HG03571 (cell line): ENCODE results near the gene RTL5.
"Not testable (repeated sequence)": the region's sequence is repeated elsewhere in the genome, so short reads cannot be mapped to it uniquely, and the experiment has no call there.

ENCODE experiments used
- ATAC-seq: cut with Tn5 transposase; IDR thresholded peaks from one replicate; pipeline ENCODE4 v1.9.1; 2021; ENCODE audit not compliant: unreplicated experiment

RTL5 gene

DNA sequence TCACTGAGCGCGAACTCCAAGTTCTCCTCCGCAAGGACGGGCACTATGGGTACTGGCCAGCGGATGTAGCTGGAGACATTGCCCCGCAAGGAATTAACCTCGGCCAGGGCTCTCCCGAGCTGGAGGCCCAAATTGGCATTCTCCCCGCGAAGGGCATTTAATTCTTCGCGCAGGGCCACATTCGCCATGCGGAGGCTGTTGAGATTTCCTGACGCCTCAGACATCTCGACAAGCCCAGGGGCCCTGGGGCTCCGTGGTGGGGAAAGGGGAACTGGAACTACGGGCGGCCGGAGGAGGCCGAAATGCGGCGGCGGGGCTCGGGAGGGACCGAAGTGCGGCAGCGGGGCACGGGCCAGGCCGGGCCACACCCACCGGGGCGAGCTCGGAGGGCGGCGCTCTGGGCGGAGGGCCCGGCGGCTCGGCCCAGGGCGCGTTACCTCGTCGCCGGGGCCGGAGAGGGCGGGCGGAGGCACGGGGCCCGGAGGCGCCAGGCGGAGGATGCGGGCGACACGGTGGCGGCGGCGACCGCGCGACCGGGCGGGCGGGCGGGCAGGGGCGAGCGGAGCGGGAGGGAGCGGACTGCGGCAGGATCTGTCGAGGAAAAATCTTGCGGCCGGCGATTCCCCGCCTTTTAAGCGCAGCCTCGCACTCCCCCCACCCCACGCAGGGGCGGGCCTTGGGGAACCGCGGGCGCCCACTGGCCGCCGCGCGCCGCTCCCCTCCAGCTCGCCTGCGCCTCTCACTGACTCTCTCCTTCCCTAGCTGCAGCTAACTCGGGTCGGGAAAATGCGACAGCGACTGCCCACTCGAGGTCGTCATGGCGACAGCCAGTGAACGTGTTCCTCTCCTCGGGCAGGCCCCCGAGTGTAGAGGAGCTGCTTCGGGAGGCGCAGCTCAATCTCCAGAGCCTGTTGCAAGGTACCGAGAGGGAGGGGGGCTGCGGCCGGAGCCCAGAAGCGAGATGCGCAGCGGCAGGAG, at the start of gene RTL5:
RTL5 (minus strand) TSS at position 599 of the 978 bp plus-strand sequence.
- ATAC-seq = no peak

DNA sequence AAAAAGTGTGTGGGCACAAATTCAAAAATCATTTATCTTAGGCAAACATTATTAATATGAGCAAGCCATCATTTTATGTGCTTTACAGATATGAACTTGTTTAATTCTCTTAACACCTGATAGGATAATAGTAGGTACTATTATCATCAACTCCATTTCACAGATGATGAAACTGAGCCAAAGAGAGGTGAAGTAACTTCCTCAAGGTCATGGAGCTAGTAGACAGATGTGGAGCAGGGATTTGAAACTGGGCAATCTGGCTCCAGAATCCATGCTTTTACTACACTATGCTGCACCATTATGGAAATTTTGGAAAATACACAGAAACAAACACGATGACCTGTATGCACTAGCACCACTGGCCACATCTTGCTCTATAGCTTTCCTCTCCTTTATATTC, 48.8 kb upstream of the RTL5 start:
- ATAC-seq = no peak

DNA sequence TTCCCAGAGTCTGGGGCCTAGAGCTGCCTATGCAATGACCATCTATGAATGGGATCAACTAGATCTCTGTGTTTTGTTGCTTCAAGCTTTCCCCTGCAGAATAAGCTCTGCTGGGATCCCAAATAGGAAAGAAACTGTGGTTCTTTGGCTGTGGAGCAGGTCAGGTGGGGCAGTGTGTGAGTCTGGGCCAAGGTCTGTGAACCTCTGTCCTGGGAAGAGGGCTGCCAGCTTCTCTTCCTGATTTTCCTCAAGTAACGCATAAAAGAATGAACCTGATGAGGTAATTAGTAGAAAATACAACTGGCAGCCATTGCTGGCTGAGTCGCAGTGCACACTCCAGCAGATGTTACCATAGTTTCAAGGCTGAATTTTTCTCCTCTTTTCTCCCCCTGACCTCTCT, 45.3 kb upstream of the RTL5 start:
- ATAC-seq = no peak

DNA sequence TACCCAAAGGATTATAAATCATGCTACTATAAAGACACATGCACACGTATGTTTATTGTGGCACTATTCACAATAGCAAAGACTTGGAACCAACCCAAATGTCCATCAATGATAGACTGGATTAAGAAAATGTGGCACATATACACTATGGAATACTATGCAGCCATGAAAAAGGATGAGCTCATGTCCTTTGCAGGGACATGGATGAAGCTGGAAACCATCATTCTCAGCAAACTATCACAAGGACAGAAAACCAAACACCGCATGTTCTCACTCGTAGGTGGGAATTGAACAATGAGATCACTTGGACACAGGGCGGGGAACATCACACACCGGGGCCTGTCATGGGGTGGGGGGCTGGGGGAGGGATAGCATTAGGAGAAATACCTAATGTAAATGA, 44.6 kb upstream of the RTL5 start:
- ATAC-seq = not testable (repeated sequence)

DNA sequence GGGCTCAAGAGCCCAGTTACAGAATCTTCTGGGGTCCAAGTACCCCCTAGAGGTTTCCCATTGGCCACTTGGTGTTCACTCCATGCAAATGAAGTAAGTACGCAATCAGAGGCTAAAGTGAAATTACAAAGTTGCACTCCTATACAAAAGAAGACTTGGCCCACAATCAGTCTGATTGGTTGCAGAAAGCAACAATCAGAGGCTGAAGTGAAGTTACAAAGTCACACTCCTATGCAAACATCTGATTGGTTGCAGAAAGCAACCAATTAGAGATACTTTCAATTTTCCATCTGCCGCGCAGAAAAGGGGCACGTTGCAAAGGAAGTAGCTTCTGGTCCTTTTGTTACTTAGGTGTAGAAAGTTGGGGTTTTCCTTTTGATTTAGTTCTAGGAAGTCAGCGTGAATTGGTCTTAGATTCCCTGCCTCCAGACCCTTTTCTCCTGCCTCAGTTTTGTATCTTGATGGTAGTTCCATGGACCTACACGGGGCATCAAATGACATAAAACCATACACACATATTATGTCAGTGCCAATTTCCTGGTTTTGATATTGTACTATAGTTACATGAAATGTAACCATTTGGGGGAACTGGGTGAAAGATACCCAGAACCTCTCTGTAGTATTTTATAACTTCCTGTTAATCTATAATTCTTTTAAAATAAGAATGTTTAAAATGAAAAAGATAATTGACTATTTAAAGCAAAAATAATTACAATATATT, 37.5 kb upstream of the RTL5 start:
- ATAC-seq = no peak

DNA sequence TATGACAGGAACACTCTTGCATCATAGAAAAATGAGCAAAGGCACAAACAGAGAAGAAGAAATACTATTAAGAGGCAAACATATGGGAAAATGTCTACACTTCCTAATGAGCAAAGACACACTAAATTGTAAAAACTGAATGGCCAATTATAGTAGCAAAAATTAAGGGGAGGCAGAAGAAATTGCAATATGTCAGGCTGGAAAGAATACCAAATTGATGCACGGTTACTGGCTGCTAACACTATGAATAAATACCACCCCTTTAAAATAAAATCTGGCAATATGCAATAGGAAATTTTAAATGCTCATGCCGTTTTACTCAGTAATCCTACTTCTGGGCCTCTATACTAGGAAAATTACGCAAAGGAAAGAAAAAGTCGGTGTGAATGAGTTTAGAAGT, 33.8 kb upstream of the RTL5 start:
- ATAC-seq = no peak

DNA sequence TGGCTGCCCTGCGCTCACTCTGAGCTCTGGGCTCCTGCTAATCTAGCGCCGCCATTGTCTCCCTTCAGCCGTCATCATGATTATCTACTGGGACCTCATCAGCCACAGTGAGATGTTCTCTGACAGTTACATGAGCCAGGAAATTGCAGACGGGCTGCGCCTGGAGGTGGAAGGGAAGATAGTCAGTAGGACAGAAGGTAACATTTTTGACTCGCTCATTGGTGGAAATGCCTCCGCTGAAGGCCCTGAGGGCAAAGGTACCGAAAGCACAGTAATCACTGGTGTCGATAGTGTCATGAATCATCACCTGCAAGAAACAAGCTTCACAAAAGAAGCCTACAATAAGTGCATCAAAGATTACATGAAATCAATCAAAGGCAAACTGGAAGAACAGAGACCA, 28.1 kb upstream of the RTL5 start:
- no peak for ATAC-seq

DNA sequence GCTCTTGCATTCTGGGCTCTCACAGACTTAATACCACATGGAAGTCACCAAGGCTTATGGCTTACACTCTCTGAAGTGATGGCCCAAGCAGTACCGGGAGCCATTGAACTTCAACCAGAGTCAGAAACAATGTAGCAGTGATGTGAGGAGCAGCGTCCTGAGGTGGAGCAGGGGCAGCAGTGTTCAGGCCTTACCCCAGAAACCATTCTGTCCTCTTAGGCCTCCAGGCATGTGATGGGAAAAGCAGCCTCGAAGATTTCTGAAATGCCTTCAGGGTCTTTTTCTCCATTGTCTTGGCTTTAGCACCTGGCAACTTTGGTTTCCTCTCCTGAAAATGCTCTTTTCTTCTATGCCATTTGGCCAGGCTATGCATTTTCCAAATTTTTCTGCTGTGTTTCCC, 27.1 kb upstream of the RTL5 start:
- no peak for ATAC-seq

DNA sequence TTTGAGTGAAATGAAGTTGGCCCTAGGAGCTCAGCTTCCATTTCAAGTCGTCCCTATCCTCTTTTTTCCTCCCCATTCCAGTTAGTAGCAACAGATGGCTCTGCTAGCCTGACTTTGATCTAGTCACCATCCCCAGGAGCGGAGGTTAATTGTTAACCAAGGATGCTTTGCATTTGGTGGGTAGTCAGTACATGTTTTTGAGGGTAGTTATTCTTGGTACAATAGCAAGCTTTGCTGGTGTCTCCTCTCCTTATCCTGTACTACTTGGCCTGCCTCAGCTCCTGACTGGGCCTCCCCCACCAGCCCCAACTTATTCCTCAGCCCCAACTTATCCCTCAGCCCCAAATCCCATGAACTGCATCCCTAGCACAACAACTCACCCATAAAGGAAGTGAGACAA, 14.8 kb upstream of the RTL5 start:
- ATAC-seq = no peak

DNA sequence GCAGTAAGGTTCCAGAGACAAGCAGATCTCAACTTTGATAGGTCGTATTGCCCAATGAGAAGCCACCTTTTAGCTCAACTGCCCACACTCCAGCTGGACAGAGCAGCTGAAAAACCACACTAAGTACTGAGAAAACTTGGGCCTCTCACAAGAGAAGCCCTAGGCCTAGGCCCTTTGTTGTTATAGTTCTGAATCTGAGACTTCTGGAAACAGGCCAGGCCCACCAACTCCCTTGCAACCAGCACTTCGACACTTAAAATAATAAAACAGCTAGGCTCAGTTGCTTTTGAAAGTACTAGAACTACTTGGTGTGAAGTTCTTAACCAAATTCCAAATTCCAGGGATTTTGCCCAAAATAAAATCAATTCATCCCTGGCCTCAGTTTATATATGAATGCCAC, 13.5 kb upstream of the RTL5 start:
- no peak for ATAC-seq

DNA sequence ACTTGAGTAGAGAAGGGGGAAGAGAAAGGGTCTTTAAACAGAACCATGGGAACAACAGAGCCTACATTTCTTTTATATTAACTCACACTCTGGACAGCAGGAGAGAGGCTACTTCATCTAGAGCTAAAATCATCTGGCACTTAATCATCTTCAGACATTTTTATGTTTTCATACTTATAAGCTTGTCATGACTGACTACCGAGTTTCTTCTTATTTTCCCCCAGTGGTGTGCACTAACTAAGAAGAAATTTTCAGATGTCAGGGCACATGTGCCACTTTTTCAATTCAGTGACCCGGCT, 11.8 kb upstream of the RTL5 start:
- ATAC-seq = no peak

DNA sequence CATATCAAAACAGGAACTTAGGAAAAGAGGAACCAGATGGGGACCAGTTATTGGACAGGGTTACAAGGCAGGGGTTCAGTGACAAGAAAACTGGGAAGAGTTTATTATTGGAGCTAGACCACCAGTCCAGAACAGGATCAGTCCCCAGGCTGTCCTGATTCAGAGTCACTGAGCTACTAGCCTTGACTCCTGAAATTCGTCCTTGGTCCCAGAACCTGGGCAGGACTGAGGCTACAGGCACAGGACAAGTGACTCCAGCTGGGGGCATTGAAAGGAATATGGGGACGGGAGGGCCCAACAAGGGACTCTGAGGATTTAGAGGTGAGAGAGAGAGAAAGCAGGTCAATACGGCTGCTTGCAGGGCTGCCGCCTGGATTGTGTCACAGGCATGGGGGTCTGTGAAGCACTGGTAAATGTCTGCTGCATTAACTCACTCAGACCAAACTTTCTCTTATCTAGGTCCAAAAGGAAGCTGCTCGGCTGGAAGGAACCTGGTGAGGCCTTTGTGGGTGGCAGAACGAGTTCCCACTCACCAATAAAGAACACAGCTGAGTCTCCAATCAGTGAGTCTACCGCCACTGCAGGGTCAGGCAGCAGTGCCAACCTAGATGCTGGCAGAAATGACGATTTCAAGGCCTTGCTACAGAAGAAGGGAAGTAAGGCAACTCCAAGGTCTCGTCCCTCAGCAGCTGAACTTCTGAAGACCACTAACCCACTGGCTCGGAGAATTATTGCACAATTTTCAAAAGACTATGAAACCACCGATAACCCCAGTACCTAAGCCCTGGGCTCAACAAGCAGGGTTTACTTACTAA, 11.3 kb upstream of the RTL5 start:
- no peak for ATAC-seq

DNA sequence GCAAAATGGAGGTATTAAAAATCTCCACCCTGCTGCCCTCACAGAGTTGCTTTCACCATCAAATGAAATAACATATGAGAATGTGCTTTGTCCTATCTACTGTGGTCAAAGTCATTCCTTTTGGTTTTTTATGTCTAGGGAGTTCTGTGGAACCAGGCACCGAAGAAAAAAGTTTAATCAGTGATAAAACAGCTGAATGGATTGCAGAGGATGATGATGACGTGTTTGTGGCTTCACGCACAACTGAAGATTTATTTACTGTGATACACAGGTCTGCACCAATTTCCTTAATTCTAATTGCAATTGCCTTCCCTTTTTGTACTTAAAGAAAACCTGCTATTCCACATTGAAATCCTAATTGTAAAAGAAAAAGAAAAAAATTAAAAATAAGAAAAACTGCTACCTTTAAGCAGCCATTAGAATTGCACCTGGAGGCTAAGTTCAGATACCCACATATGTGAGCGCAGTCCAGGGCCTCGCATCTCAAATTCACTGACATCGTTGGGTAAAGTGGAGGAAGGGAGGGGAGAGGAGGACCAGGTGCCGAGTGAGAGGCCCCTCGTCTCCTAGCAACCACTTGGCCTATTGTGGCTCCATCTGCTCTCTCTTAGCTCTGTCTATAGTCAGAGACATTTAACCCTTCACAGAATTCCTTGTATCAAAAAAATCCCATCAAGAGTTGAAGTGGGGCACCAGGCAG, 10.5 kb upstream of the RTL5 start:
- no peak for ATAC-seq

DNA sequence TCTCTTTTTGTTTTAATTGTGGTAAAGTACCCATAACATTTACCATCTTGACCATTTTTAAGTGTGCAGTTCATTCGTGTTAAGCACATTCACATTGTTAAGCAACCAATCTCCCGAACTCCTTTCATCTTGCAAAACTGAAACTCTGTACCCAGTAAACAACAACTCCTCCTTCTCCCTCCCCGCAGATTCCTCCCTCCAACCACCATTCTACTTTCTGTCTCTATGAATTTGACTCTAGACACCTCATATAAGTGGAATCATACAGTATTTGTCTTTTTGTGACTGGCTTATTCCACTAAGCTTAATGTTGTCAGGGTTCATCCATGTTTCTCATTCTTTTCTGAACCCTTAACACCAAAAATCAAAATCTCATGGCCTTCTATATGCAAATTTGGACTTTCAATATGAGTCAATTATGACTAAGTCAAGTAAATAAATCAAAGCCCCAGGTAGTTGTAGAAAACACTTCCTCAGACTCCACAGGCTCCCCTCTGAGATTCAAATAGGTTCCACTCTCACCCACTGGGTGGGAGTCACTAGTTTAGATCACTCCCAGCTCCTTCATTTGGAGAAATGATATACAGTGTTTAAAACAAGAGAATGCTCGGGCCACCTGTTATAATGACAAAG, 9.8 kb upstream of the RTL5 start:
- peak; percentile 53 for ATAC-seq

DNA sequence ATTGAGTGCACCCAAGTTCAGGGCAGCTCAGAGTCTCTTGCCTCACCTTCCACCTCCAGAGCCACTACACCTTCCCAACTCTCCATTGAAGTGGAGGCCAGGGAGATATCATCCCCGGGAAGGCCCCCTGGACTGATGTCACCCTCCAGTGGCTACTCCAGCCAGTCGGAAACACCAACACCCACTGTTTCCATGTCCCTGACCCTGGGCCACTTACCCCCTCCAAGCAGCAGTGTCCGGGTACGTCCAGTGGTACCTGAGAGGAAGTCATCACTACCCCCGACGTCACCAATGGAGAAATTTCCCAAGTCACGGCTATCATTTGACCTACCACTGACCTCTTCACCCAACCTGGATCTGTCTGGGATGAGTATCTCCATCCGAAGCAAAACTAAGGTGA, 7.8 kb upstream of the RTL5 start:
- ATAC-seq = no peak

DNA sequence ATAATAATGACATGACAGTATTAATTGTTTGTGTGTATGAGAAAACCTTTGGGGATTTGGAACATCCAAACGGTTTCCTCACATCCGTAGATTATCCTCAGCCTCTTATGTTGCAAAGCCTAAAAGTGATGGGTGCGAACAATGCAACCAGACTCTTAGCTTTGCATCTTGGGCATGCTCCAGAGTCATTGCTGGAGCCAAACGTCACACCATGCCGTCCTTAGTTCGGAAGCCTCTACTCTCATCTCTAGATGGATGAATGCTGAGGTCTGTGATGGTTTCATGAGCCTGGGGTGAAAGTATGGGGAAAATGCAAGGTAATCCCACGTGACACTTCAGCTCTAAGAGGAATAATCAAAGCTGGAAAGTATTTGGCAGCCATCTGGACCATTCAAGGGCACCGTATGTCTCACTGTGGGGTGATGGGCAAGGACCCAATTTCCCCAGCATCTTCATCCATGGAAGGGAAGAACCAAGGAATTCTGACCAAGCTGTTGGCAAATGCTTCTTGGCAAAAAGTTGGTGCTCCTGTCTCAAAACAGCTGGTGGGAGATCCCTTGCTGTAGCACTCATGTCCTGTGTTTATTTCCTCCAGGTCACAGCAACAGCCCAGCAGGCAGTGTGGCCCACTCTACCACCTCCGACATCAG, 6.3 kb upstream of the RTL5 start:
- ATAC-seq = no peak

DNA sequence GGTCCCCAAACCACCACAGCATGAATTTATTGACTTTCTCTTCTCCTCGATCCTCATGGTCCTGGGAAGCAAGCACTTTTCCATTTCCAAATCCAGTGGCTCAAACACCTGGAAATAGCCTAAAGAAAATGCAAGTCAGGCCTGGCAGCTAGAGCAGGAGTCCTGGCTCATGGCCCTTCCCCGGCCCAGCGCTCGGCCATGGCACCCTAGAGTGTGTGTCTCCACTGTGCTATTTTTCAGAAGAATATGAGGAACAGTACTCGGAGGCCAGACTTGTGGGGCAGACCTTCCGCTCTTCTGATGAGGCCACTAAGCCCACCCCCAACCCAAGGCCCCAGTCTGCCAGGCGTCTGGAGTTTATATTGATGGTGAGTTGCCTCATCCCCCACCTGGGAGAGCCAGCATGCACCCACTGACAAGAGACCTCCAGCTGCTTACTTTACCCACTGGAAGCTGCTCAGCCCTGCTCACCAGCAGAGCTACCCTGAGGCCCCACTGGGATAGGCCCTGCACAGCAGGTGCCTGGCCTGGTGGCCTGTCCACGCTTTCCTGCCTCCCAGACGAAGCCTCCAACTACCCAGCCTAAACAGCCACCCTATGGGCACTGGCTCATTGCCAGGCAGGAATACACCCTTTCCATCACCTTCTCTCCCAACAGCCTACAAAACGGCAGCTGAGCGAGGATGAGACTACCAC, 2.3 kb upstream of the RTL5 start:
- ATAC-seq = no peak

DNA sequence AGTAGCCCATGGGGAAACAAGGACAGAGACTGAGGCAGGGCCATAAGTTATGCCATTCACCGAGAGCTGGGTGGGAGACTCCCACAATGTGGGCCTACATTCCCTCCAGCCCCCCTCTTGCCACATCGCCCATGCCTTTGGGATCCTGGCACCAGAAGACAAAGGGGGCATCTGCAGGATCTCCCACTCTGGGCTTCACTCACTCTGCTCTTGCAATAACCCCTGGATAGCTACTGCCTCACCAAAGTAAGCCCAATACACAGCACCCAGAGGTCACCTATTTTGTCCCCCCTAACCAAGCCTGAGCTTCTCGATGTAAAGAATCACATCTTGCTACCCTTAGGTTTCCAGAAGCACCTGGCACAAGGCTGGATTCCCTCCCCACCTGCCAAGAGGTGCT, 741 bp upstream of the RTL5 start:
- no peak for ATAC-seq

DNA sequence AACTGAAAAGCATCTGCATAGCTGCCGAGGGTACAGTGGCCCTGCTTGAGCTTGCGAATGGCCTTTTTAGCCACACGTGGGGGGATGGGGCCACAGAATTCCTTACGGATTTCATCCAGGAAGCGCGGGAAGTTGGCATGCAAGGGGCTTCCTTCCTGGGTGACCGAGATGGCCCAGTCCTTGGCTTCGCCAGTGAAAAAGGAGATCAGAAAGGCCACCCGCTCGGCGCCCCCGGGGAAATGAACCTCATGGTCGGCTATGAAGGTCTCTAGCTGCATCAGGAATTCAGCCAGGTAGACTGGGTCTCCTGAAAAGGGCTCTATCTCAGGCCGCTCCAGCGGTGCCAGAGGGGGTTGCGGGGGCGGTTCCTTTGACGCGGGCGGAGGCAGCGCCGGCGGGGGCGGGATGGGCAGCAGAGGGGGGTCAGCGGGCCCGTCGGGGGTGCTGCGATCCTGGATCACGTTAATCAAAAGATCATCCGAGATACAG, 909 bp downstream of the RTL5 start:
- ATAC-seq = no peak
